NB4 (cell line): ENCODE data around the gene ADCY5.

Experiments
- DNase-seq: peaks from one replicate; pipeline ENCODE4 v3.0.0; 2010; ENCODE audit warnings: low read depth
- H3K4me3 ChIP-seq: one replicate; pipeline ENCODE4 v1.5.1; 2011; ENCODE audit warnings: mild to moderate bottlenecking, low read depth, low read length, moderate library complexity
- CTCF ChIP-seq: IDR thresholded peaks from one replicate; pipeline ENCODE4 v1.5.1; 2012; ENCODE audit warnings: low read depth, low read length
- MAX ChIP-seq: IDR thresholded peaks from 2 replicates; pipeline ENCODE4 v1.6.1; 2011; ENCODE audit warnings: low read depth, low read length
- MYC ChIP-seq: IDR thresholded peaks from 2 replicates; pipeline ENCODE4 v1.6.1; 2011; ENCODE audit warnings: low read depth, low read length
- POLR2A ChIP-seq: IDR thresholded peaks from 2 replicates; pipeline ENCODE4 v1.6.1; 2011; ENCODE audit warnings: mild to moderate bottlenecking; ENCODE audit not compliant: insufficient read length; ENCODE audit errors: extremely low read depth

The ADCY5 gene

GRCh38 chr3:123310186-123310585, 138.7 kb downstream of the ADCY5 start:
- H3K4me3 ChIP-seq: no peak overlapping the region
- no peak for DNase-seq
- TF ChIP-seq CTCF (no peak), POLR2A (no peak), MYC (no peak), MAX (no peak)

- TF ChIP-seq POLR2A (no peak), CTCF (no peak), MYC (no peak), MAX (no peak)
- no peak for DNase-seq
- no peak overlapping the region for H3K4me3 ChIP-seq
Observed at GRCh38 chr3:123307064-123307463, 141.8 kb downstream of the ADCY5 start.

- H3K4me3 ChIP-seq: no peak overlapping the region
- DNase-seq: no peak
- TF ChIP-seq CTCF (no peak), POLR2A (no peak), MYC (no peak), MAX (no peak)
Observed at GRCh38 chr3:123305192-123305591, 143.7 kb downstream of the ADCY5 start.

GRCh38 chr3:123303976-123304560, 144.8 kb downstream of the ADCY5 start:
- DNase-seq: no peak
- TF ChIP-seq MAX (no peak), CTCF (no peak), POLR2A (no peak), MYC (no peak)
- H3K4me3 ChIP-seq: no peak overlapping the region

- no peak overlapping the region for H3K4me3 ChIP-seq
- TF ChIP-seq MYC: no peak
- no peak for TF ChIP-seq POLR2A
- DNase-seq: no peak
Observed at GRCh38 chr3:123302961-123303360, 145.9 kb downstream of the ADCY5 start.

GRCh38 chr3:123301331-123302184, 147.3 kb downstream of the ADCY5 start:
- no peak for DNase-seq
- TF ChIP-seq POLR2A (no peak), MAX (no peak), CTCF (no peak)
- no peak overlapping the region for H3K4me3 ChIP-seq
